Limb (tissue), 2 donors: Measurements from ENCODE around the gene CD37.
"Not testable (repeated sequence)": the region's sequence is repeated elsewhere in the genome, so short reads cannot be mapped to it uniquely, and the experiment has no call there.

Experiments
- DNase-seq, 2 donors: peaks; one replicate each; pipeline ENCODE4 v3.0.0-alpha.2; 2016; ENCODE audit errors: extremely low spot score in 2 of 2

Gene CD37

DNA sequence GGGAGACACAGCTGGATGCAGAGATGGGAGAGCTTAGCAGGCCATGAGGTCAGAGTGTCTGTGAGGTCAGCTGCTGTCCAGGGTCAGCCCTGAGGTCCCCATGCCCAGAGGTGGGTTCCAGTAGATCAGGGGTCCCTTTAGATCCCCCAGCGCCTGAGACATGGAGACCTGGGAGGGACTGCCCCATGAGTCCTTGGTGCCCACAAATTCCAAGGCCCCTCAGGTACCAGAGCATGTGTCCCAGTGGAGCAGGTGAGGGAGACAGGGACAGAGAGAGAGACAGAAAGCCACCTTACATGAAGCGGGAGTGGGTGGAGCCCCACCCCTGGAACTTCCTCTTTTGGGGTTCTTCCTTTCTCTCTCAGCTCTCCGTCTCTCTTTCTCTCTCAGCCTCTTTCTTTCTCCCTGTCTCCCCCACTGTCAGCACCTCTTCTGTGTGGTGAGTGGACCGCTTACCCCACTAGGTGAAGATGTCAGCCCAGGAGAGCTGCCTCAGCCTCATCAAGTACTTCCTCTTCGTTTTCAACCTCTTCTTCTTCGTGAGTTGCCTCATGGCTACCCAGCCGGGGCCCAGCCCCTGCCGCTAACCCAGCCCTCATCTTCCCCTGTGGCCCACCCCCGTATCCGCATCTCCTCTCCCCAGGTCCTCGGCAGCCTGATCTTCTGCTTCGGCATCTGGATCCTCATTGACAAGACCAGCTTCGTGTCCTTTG, at the start of gene CD37:
Gene CD37 (plus strand): TSS at position 336 of the 713 bp plus-strand sequence. CDS start 135 bp downstream, at position 471.
- no peak for DNase-seq

GRCh38 chr19:49287141-49287770, 48.0 kb upstream of the CD37 start:
- no peak for DNase-seq

- DNase-seq = not testable (repeated sequence)
These were observed 47.0 kb upstream of the CD37 start for GRCh38 chr19:49288205-49288604.

DNA sequence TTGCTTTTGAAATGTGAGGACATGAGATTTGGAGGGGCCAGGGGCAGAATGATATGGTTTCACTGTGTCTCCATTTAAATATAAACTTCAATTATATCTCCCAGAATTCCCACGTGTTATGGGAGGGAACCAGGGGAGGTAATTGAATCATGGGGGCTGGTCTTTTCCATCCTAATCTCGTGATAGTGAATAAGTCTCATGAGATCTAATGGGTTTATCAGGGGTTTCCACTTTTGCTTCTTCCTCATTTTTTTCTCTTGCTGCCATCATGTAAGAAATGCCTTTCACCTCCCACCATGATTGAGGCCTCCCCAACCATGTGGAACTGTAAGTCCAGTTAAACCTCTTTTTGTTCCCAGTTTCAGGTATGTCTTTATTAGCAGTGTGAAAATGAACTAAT, 45.9 kb upstream of the CD37 start:
- DNase-seq = not testable (repeated sequence)

DNA sequence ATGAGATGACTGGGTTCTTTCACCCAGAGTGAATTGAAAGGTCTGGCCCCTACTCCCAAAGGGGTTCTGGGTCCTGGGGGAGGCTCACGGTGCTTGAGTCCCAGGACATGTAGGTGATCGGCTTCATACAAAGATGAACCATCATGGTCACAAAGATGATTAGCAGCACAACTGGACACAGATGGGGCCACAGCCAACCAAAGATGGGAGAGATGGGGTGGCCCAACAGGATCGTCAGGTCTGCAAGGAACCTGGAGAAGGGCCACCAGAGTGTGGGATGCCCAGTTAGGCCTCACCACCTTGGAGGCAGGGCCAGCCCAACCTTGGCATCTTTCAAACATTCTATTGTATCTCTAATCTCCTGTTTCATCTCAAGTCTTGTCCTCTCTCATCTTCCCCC, 44.7 kb upstream of the CD37 start:
- no peak for DNase-seq

DNA sequence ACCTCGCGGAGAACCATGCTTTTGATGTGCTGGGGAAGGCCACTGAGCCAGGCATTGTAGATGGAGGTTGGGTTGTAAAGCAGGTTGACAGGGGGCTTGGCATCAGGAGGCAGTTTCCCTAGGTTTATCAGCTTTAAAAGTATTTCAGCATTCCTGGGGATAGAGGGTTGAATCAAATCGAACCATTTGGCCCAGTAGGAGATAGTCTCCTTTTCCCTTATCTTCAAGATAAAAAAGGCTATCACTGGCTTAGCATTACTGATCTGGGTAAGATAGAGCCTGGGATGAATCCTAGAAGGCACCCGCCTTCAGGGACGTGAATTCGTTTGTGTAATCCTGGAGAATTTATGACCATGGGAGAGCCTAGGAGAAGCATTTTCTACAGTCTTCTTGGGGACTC, 40.8 kb upstream of the CD37 start:
- no peak for DNase-seq

- no peak for DNase-seq
These were observed 39.9 kb upstream of the CD37 start for GRCh38 chr19:49295208-49295880.

GRCh38 chr19:49297403-49297802, 37.8 kb upstream of the CD37 start:
- no peak for DNase-seq

GRCh38 chr19:49298653-49299052, 36.6 kb upstream of the CD37 start:
- not testable (repeated sequence) for DNase-seq

DNA sequence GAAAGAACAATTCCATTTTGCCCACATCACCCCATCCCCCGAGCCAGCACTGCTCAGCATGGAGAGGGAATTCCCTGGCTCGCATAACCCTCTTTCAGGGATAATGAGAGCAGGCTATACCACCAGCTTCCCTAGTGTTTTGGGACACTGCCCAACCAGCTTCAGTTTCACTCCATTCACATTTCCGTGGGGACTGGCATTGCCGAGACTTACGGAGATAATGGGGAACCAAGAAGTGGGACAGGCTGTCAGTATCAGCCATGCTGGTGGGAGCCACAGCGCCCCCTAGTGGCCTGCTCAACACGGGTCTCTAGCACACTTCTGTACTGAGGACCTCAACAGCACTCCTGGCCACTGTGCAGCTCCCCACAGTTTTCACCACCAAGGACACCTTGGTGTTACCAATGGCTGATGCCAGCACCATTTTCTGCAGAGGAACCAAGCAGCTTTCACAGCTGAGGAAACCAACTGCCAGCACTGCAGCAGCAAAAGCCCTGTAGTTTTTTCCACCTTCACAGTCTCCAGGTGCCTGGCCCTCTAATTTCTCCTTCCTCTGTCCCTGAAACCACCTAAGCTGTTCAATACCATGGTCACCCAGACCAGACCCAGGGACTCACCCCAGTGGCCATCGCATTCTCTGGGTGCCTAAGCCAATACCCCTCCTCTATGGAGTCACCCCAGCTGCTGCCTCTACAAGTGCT, 33.9 kb upstream of the CD37 start:
- peak; percentile 27 to 77 for DNase-seq

- no peak for DNase-seq
These were observed 33.3 kb upstream of the CD37 start for GRCh38 chr19:49301866-49302252.

GRCh38 chr19:49306734-49307133, 28.5 kb upstream of the CD37 start:
- not testable (repeated sequence) for DNase-seq

DNA sequence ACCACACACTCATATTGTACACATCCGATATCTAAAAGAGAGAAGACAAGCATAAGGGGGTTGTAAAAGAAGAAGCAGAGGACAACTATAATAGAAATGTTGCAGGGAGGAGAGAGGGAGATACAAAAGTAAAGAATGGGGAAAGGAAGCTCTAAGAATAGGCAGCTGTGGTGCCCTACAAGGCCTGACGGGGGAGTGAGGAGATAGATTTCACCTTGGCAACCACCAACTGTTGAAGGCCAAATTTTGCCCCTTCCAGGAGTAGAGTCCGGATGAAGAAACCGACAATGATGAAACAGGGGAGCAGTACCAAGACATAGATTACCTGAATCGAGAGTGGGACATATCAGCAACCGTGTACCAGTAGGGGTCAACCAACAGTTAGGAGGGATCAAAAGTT, 26.1 kb upstream of the CD37 start:
- DNase-seq = no peak

- DNase-seq = no peak
These were observed 20.1 kb upstream of the CD37 start for GRCh38 chr19:49315111-49315510.

- DNase-seq = no peak
These were observed 18.9 kb upstream of the CD37 start for GRCh38 chr19:49316284-49316683.

DNA sequence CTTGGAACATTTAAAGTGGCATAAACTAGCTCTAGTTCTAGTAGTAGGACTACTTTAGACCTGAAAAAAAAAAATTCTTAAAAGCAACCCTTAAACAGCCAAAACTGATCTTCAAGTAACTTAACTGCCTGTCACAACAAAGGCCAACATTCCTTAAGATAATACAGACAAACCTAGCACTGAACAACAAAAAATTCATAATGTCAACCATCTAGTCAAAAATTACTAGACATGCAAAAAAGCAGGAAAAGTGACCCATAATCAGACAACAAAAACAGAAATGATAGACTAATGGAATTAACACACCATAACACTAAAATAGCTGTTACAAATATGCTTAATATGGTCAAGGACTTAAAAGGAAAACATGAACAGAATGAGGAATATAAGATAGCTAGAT, 16.9 kb upstream of the CD37 start:
- no peak for DNase-seq

DNA sequence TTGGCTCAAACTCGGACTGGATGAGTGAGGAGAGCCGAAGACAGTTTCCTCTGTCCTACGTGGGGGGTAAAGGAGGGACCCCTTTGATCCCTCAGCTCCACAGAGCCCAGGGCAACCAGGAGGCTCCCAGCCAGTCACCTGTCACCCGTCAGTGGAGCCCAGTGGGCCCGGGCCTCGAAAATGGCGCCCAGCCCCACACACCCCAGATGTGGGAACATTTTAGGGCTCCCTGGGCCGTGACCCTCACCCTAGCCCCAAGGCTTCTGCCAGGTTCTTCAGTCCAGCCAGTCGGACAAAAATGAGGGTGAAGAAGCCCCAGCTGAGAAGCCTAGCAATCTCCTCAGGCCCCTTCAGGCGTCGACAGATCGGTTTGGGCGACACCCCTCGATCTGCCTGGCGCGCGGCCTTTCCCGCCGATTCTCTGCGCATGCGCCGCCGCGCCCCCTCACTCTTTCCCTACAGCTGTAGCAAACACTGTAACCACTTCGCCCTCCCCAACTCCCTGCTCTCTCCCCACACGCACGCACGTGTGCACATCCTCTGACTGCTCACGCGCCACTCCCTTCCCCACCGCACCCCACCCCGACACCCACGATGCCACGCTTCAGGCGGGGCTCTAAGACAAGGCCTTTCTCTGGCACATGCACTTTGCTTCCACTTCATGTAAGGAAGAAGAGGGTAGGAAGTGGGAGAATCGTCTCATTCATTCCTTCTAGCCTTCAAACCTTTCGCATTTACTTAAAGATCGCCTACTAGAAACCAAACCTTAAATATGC, 10.2 kb upstream of the CD37 start, which contains the start of gene SLC6A16:
Gene SLC6A16 (minus strand): TSS at position 391 of the 776 bp plus-strand sequence. CDS start 13,844 bp downstream, outside the sequence.
- DNase-seq = no peak

- DNase-seq = not testable (repeated sequence)
These were observed 9.4 kb upstream of the CD37 start for GRCh38 chr19:49325756-49326155.

DNA sequence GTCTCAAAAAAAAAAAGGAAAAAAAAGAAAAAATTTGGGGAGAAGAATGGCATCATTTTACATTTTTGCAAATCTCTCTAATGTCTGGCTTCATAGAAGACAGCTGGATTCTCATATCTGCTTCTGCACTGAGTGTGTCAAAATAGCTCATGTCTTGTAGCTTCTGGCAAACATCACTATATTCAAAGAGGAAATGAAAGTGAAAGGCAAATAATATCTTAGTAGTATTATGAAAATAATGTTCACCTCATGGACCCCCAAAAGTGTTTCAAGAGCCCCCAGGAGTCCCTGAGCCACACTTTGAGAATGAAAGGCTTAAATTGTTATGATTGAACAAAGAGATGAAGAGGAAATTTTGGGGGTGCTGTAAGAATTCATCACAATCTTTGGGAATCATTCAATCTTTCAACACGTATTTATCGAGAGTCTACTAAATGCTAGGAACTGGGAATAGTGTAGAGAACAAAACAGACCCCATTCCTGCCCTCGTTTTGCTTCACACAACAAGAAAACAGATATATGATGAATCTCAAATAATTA, 9.0 kb upstream of the CD37 start:
- DNase-seq = no peak

- no peak for DNase-seq
These were observed 7.2 kb upstream of the CD37 start for GRCh38 chr19:49327878-49328544.
